ENCODE measurements around the gene TBC1D24. TPM values are rescaled to one million over a fixed set of nuclear protein-coding genes. Genes with fewer than 3 reads are reported as not detected.

The TBC1D24 gene
- polyA plus RNA-seq, 1 donor (not counting 4 experiments of a cell fraction or from before 2014, with no cell fraction given) = 3.0 TPM

- H3K4me2 ChIP-seq (ENCODE audit: control insufficient read depth, extremely low read depth, insufficient read depth, low read depth, low read length) = no peak overlapping the region
- TF ChIP-seq EZH2 (IDR thresholded peaks at IDR 0.05; ENCODE audit: low read length) = no peak
- TF ChIP-seq CTCF (optimal IDR thresholded peaks at IDR 0.05 in 1 of 3, IDR thresholded peaks at IDR 0.05 in 1 of 3, conservative IDR thresholded peaks at IDR 0.05 in 1 of 3; ENCODE audit: extremely low read depth in 1 of 3, insufficient read depth in 2 of 3, low read length in 3 of 3) = no peak
- H3K9ac ChIP-seq (ENCODE audit: control insufficient read depth, extremely low read depth, insufficient read depth, low read length) = no peak overlapping the region
- no peaks in the 10 kb centered on the region for H3K79me2 ChIP-seq (ENCODE audit: control insufficient read depth, insufficient read depth, low read length)
- FAIRE-seq (no peak), DNase-seq (ENCODE audit: low read depth, low spot score) (no peak)
- H3K27ac ChIP-seq (ENCODE audit: control insufficient read depth, insufficient read depth, low read length) = no peak overlapping the region
- H3K9me3 ChIP-seq (ENCODE audit: control insufficient read depth, low read depth, low read length) = no peaks in the 10 kb centered on the region
- peaks cover 0 to 11% of the 10 kb centered on the region in 2 experiments for H3K36me3 ChIP-seq (ENCODE audit: control insufficient read depth in 2 of 2, extremely low read depth in 1 of 2, insufficient read depth in 2 of 2, low read length in 2 of 2)
- no peak overlapping the region for H2AFZ ChIP-seq (ENCODE audit: control insufficient read depth, low read length)
- H4K20me1 ChIP-seq (ENCODE audit: control insufficient read depth, extremely low read depth, insufficient read depth, low read length) = peaks cover 3% of the 10 kb centered on the region
- no peaks in the 10 kb centered on the region for H3K27me3 ChIP-seq (ENCODE audit: control insufficient read depth, extremely low read depth, insufficient read depth, low read length)
- H3K4me1 ChIP-seq (ENCODE audit: control insufficient read depth, extremely low read depth, insufficient read depth, low read length) = peaks cover 19% of the 10 kb centered on the region
- H3K4me3 ChIP-seq (ENCODE audit: control insufficient read depth in 2 of 3, extremely low read depth in 1 of 3, insufficient read depth in 2 of 3, low read depth in 1 of 3, low read length in 3 of 3) = no peak overlapping the region
- no peaks in the 10 kb centered on the region for H3K9me1 ChIP-seq (ENCODE audit: control insufficient read depth, extremely low read depth, insufficient read depth, low read length)
- dilution Hi-C loops (cut with MboI; ENCODE audit: extremely low pct_ligation_motif_present, low sequenced_read_pairs) = no loop called here
Observed at GRCh38 chr16:2499890-2500429, 25.0 kb downstream of the TBC1D24 start.

DNA sequence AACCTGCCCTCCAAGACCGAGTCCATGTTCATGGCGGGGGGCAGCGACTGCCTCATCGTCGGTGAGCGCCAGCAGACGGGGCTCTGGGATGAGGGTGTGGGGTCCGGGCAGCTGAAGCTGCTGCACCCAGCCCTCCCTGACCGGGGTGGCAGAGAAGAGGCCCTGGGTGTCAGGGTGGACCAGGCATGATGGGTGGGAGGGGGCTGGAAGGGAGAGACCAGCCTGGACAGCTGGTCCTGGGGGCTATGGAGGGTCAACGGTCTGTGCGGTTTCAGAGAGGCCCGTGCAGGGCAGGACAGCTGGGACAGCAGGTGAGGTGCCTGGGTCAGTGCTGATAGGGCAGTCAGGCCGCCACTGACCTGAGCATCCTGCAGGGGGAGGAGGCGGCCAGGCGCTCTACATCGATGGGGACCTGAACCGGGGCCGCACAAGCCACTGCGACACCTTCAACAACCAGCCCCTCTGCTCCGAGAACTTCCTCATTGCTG is 25.5 kb downstream of the TBC1D24 start:
- Histone ChIP-seq H4K20me1 (ENCODE audit: control insufficient read depth, extremely low read depth, insufficient read depth, low read length) (peaks cover 3% of the 10 kb centered on the region), H3K79me2 (ENCODE audit: control insufficient read depth, insufficient read depth, low read length) (no peaks in the 10 kb centered on the region), H3K9me1 (ENCODE audit: control insufficient read depth, extremely low read depth, insufficient read depth, low read length) (no peaks in the 10 kb centered on the region), H3K27me3 (ENCODE audit: control insufficient read depth, extremely low read depth, insufficient read depth, low read length) (no peaks in the 10 kb centered on the region), H3K9ac (ENCODE audit: control insufficient read depth, extremely low read depth, insufficient read depth, low read length) (no peak overlapping the region), H3K4me3 (ENCODE audit: control insufficient read depth in 2 of 3, extremely low read depth in 1 of 3, insufficient read depth in 2 of 3, low read depth in 1 of 3, low read length in 3 of 3) (no peak overlapping the region), H3K27ac (ENCODE audit: control insufficient read depth, insufficient read depth, low read length) (no peak overlapping the region), H3K4me1 (ENCODE audit: control insufficient read depth, extremely low read depth, insufficient read depth, low read length) (peaks cover 19% of the 10 kb centered on the region), H2AFZ (ENCODE audit: control insufficient read depth, low read length) (no peak overlapping the region), H3K4me2 (ENCODE audit: control insufficient read depth, extremely low read depth, insufficient read depth, low read depth, low read length) (no peak overlapping the region), H3K9me3 (ENCODE audit: control insufficient read depth, low read depth, low read length) (no peaks in the 10 kb centered on the region), H3K36me3 (ENCODE audit: control insufficient read depth in 2 of 2, extremely low read depth in 1 of 2, insufficient read depth in 2 of 2, low read length in 2 of 2) (peaks cover 0 to 11% of the 10 kb centered on the region in 2 experiments)
- DNase-seq (ENCODE audit: low read depth, low spot score) = no peak
- TF ChIP-seq CTCF (optimal IDR thresholded peaks at IDR 0.05 in 1 of 3, IDR thresholded peaks at IDR 0.05 in 1 of 3, conservative IDR thresholded peaks at IDR 0.05 in 1 of 3; ENCODE audit: extremely low read depth in 1 of 3, insufficient read depth in 2 of 3, low read length in 3 of 3) (no peak), EZH2 (IDR thresholded peaks at IDR 0.05; ENCODE audit: low read length) (no peak)
- FAIRE-seq = no peak
- dilution Hi-C loops (cut with MboI; ENCODE audit: extremely low pct_ligation_motif_present, low sequenced_read_pairs) = no loop called here
